ENCODE data around the gene TPRA1. TPM values are rescaled to one million over a fixed set of nuclear protein-coding genes. Genes with fewer than 3 reads are reported as not detected.
A peak's percentile ranks its signal among the peaks of the same experiment; 100 is the strongest.

TPRA1 gene
- total RNA-seq, 1 donor from 2014 or later: 24.6 TPM

DNA sequence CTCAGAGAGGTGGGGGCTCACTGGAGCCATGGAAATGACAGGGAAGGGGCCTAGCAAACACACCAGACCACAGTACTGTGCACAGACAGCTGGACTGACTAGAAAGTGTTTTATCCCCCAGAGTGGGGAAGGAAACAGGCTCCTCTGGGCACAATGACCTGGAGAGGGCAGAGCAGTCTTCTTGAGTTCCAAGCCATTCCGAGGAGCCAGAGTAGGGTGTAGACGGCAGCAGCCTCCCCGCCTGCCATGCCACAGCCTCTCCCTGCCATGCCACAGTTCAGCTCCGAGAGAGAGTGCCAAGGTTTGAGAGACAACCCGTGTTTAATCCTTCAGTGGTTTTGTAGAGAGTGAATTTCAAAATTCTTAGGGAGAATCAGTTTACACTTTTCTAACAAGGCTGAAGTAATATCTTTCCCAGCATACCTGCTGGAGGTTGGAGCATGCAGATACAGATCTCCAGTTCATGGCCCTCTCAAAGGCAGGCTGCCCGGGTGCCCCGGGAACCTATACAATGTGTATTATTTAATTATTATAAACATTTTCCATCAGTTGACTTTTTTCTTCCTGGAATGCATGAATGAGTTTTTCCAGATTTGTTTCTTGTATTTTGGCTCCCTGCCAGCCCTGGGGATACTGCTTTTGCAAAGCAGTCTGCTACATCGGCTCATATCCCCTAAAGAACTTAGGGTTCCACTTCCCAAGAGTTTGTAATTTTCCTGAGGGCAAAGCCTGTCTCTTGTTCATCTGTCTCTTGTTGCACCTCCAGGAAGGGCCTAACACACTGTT, 41.7 kb upstream of the TPRA1 start:
- no peak overlapping the region for H2AFZ ChIP-seq (ENCODE audit: low read depth, low read length)
- peaks cover 9% of the 10 kb centered on the region for H3K4me1 ChIP-seq (ENCODE audit: insufficient read depth, low read length)
- TF ChIP-seq EZH2 (IDR thresholded peaks at IDR 0.05; ENCODE audit: insufficient read depth, low read length): no peak
- TF ChIP-seq, protein P1, sequence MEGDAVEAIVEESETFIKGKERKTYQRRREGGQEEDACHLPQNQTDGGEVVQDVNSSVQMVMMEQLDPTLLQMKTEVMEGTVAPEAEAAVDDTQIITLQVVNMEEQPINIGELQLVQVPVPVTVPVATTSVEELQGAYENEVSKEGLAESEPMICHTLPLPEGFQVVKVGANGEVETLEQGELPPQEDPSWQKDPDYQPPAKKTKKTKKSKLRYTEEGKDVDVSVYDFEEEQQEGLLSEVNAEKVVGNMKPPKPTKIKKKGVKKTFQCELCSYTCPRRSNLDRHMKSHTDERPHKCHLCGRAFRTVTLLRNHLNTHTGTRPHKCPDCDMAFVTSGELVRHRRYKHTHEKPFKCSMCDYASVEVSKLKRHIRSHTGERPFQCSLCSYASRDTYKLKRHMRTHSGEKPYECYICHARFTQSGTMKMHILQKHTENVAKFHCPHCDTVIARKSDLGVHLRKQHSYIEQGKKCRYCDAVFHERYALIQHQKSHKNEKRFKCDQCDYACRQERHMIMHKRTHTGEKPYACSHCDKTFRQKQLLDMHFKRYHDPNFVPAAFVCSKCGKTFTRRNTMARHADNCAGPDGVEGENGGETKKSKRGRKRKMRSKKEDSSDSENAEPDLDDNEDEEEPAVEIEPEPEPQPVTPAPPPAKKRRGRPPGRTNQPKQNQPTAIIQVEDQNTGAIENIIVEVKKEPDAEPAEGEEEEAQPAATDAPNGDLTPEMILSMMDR (IDR thresholded peaks at IDR 0.05; ENCODE audit: insufficient read depth, low read depth, low read length): no peak
- no peaks in the 10 kb centered on the region for H3K36me3 ChIP-seq (ENCODE audit: insufficient read depth, low read length)
- H3K4me3 ChIP-seq (ENCODE audit: insufficient read depth, low read depth, low read length): no peak overlapping the region
- no peak overlapping the region for H3K4me2 ChIP-seq (ENCODE audit: low read length)
- peaks cover 26% of the 10 kb centered on the region for H3K27me3 ChIP-seq (ENCODE audit: insufficient read depth, low read length)
- no peaks in the 10 kb centered on the region for H3K79me2 ChIP-seq (ENCODE audit: insufficient read depth, low read length)
- Mint-ChIP-seq H3K27me3 (ENCODE audit: low read depth, unreplicated experiment) (peaks cover 34% of the 10 kb centered on the region), H3K9me3 (ENCODE audit: unreplicated experiment) (peaks cover 2% of the 10 kb centered on the region), H3K4me1 (ENCODE audit: low read depth, unreplicated experiment) (peaks cover 10% of the 10 kb centered on the region), H3K4me3 (ENCODE audit: unreplicated experiment) (no peak overlapping the region), H3K36me3 (ENCODE audit: low read depth, unreplicated experiment) (peaks cover 6% of the 10 kb centered on the region), H3K27ac (ENCODE audit: unreplicated experiment) (peak overlapping the region; percentile 34)
- no peaks in the 10 kb centered on the region for H3K9me3 ChIP-seq (ENCODE audit: insufficient read depth, low read depth, low read length)
- H3K9ac ChIP-seq (ENCODE audit: low read length): no peak overlapping the region
- no peaks in the 10 kb centered on the region for H4K20me1 ChIP-seq (ENCODE audit: insufficient read depth, low read length)
- DNase-seq (ENCODE audit: low read depth) (no peak), FAIRE-seq (no peak)
- no peak overlapping the region for H3K27ac ChIP-seq (ENCODE audit: low read depth, low read length)

DNA sequence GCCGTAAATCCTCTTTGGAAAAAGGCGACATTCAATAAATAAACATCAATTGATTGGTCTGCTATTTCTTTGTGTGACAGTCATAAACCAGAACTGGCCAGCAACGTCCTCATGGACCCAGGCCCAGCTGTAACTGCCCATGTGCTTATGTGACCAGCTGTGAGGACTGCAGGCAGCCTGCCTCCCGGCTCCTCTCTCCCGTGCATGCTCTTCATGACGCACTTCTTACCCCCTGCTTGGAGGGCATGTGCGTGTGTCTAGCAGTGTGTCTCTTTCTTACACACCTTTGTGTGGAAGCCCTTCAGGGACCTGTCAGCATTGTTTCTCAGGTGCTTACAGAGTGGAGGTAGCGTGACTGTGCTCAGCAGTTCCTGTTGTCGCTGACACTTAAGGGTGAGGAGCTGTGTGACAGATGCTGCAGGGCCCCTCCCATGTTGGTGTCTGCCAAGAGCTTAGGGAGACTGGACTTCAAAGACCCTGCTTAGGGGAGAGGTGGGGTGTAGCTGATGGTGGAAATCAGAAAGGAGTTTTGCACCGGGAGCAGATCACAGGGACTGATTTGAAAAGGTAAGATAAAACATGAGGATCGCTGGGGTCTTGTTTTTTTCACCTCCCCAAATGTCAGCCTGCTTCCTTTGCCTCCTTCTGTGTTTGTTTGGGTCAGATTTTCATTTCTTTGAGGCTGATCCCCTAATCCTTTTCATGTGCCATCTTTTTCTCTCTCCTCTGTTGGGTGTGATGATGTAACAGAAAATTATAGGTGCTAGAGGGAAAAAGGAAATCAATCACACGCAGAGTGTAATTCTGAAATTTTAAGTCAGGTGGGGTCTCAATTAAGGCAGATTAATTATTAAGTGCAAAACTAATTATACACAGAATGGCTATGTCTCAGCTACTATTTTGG, 40.5 kb upstream of the TPRA1 start:
- H3K27me3 ChIP-seq (ENCODE audit: insufficient read depth, low read length): peaks cover 34% of the 10 kb centered on the region
- H3K27me3 Mint-ChIP-seq (ENCODE audit: low read depth, unreplicated experiment): peaks cover 43% of the 10 kb centered on the region
- TF ChIP-seq EZH2 (IDR thresholded peaks at IDR 0.05; ENCODE audit: insufficient read depth, low read length): no peak
- TF ChIP-seq, protein P1 (IDR thresholded peaks at IDR 0.05; ENCODE audit: insufficient read depth, low read depth, low read length): no peak
- no peak overlapping the region for H3K9ac ChIP-seq (ENCODE audit: low read length)
- no peaks in the 10 kb centered on the region for H3K9me3 ChIP-seq (ENCODE audit: insufficient read depth, low read depth, low read length)
- H3K4me3 Mint-ChIP-seq (ENCODE audit: unreplicated experiment): no peak overlapping the region
- H3K27ac ChIP-seq (ENCODE audit: low read depth, low read length): no peak overlapping the region
- no peaks in the 10 kb centered on the region for H3K36me3 ChIP-seq (ENCODE audit: insufficient read depth, low read length)
- H3K27ac Mint-ChIP-seq (ENCODE audit: unreplicated experiment): no peak overlapping the region
- H3K4me2 ChIP-seq (ENCODE audit: low read length): no peak overlapping the region
- no peak overlapping the region for H3K4me3 ChIP-seq (ENCODE audit: insufficient read depth, low read depth, low read length)
- no peaks in the 10 kb centered on the region for H4K20me1 ChIP-seq (ENCODE audit: insufficient read depth, low read length)
- FAIRE-seq (no peak), DNase-seq (ENCODE audit: low read depth) (no peak)
- H3K4me1 Mint-ChIP-seq (ENCODE audit: low read depth, unreplicated experiment): peaks cover 8% of the 10 kb centered on the region
- H2AFZ ChIP-seq (ENCODE audit: low read depth, low read length): no peak overlapping the region
- no peaks in the 10 kb centered on the region for H3K79me2 ChIP-seq (ENCODE audit: insufficient read depth, low read length)
- peaks cover 6% of the 10 kb centered on the region for H3K36me3 Mint-ChIP-seq (ENCODE audit: low read depth, unreplicated experiment)
- H3K4me1 ChIP-seq (ENCODE audit: insufficient read depth, low read length): peaks cover 9% of the 10 kb centered on the region
- peaks cover 2% of the 10 kb centered on the region for H3K9me3 Mint-ChIP-seq (ENCODE audit: unreplicated experiment)

All from astrocyte (in vitro differentiated cells and primary cell).